GM23338 (cell line): ENCODE results near the gene PSMB10. TPM values are rescaled to one million over a fixed set of nuclear protein-coding genes. Genes with fewer than 3 reads are reported as not detected.

ENCODE experiments used
- ATAC-seq: fragments of 200-7000 bp; cut with Tn5 transposase; 3 replicates; pipeline ENCODE4 v1.9.1; 2020
- DNase-seq: peaks from one replicate; pipeline ENCODE4 v3.0.0-alpha.2; 2015; ENCODE audit warnings: low spot score
- H2AFZ ChIP-seq: fragments of 200-600 bp; sonication (generic); 2 replicates; pipeline ENCODE4 v1.8.0; 2016; ENCODE audit warnings: antibody characterized with exemption, mild to moderate bottlenecking, moderate library complexity
- H3F3A ChIP-seq: fragments of 200-600 bp; sonication (generic); replicated peaks from 2 replicates; pipeline ENCODE4 v1.8.0; 2017; ENCODE audit warnings: antibody characterized with exemption, mixed run types, low read depth
- H3K27ac ChIP-seq: fragments of 200-600 bp; sonication (generic); 2 replicates; pipeline ENCODE4 v1.6.1; 2016; ENCODE audit warnings: low read depth
- H3K27me3 ChIP-seq: fragments of 200-600 bp; sonication (generic); 2 replicates; pipeline ENCODE4 v1.8.0; 2016; ENCODE audit warnings: mild to moderate bottlenecking, mixed run types, moderate library complexity; ENCODE audit not compliant: insufficient read depth
- H3K36me3 ChIP-seq: fragments of 200-600 bp; sonication (generic); 2 replicates; pipeline ENCODE4 v1.8.0; 2016; ENCODE audit warnings: mild to moderate bottlenecking; ENCODE audit not compliant: insufficient read depth
- H3K4me1 ChIP-seq: fragments of 200-600 bp; sonication (generic); 2 replicates; pipeline ENCODE4 v1.8.0; 2016; ENCODE audit warnings: mild to moderate bottlenecking, moderate library complexity; ENCODE audit not compliant: insufficient read depth
- H3K4me2 ChIP-seq: fragments of 200-600 bp; sonication (generic); 2 replicates; pipeline ENCODE4 v1.7.1; 2017; ENCODE audit warnings: mixed run types
- H3K4me3 ChIP-seq: fragments of 200-600 bp; sonication (generic); 2 replicates; pipeline ENCODE4 v1.6.1; 2016; ENCODE audit warnings: mixed run types
- H3K79me2 ChIP-seq: fragments of 200-600 bp; sonication (generic); replicated peaks from 2 replicates; pipeline ENCODE4 v1.8.0; 2017; ENCODE audit warnings: mild to moderate bottlenecking; ENCODE audit not compliant: insufficient read depth
- H3K9me2 ChIP-seq: fragments of 200-600 bp; sonication (generic); 2 replicates; pipeline ENCODE4 v1.8.0; 2017; ENCODE audit not compliant: insufficient read depth
- H4K20me1 ChIP-seq: fragments of 200-600 bp; sonication (generic); replicated peaks from 2 replicates; pipeline ENCODE4 v1.8.0; 2017; ENCODE audit warnings: mild to moderate bottlenecking; ENCODE audit not compliant: insufficient read depth
- H3K27ac Mint-ChIP-seq: 2 replicates; pipeline ENCODE4 v1.8.0; 2020; ENCODE audit warnings: inconsistent platforms, mild to moderate bottlenecking, moderate library complexity, mixed read lengths
- H3K27me3 Mint-ChIP-seq: 3 replicates; pipeline ENCODE4 v1.8.0; 2022; ENCODE audit warnings: low read depth, mild to moderate bottlenecking, moderate library complexity, mixed read lengths, inconsistent platforms; ENCODE audit not compliant: insufficient read depth, poor library complexity
- H3K36me3 Mint-ChIP-seq: 3 replicates; pipeline ENCODE4 v1.8.0; 2021; ENCODE audit warnings: low read depth, mild to moderate bottlenecking, inconsistent platforms, moderate library complexity, mixed read lengths
- H3K4me1 Mint-ChIP-seq: 3 replicates; pipeline ENCODE4 v1.8.0; 2020; ENCODE audit warnings: mild to moderate bottlenecking, inconsistent platforms, mixed read lengths
- H3K4me3 Mint-ChIP-seq: 3 replicates; pipeline ENCODE4 v1.8.0; 2021; ENCODE audit warnings: moderate library complexity, mild to moderate bottlenecking, inconsistent platforms, mixed read lengths
- H3K9me3 Mint-ChIP-seq: 3 replicates; pipeline ENCODE4 v1.8.0; 2020; ENCODE audit warnings: moderate library complexity, mild to moderate bottlenecking, inconsistent platforms, mixed read lengths
- CREB1 ChIP-seq: fragments of 250-450 bp; sonication (Bioruptor Pico); IDR thresholded peaks from 2 replicates; pipeline ENCODE4 v1.5.0; 2020; ENCODE audit warnings: low read depth, mild to moderate bottlenecking, moderate library complexity
- EZH2 ChIP-seq: fragments of 200-600 bp; sonication (generic); IDR thresholded peaks from one replicate; pipeline ENCODE4 v1.8.0; 2017; ENCODE audit warnings: antibody characterized with exemption, mild to moderate bottlenecking, low read depth; ENCODE audit not compliant: unreplicated experiment
- EZH2phosphoT487 ChIP-seq: fragments of 200-600 bp; sonication (generic); IDR thresholded peaks from one replicate; pipeline ENCODE4 v1.8.1; 2018; ENCODE audit warnings: antibody characterized with exemption; ENCODE audit not compliant: unreplicated experiment
- REST ChIP-seq: IDR thresholded peaks from one replicate; pipeline ENCODE4 v1.6.1; 2018; ENCODE audit warnings: antibody characterized with exemption; ENCODE audit not compliant: unreplicated experiment
- ZNF331 ChIP-seq: fragments of 250-450 bp; sonication (Bioruptor Pico); IDR thresholded peaks from 2 replicates; pipeline ENCODE4 v1.5.0; 2020; ENCODE audit warnings: low read depth, mild to moderate bottlenecking, moderate library complexity
- polyA plus RNA-seq: library from polyadenylated mRNA; unstranded; fragments of >200 nt; fragmentation: Nextera tagmentation; extraction: Ambion mirVana; gene quantifications from 2 replicates; pipeline ENCODE4 v1.2.1, GENCODE V29; 2016
- total RNA-seq: library from RNA; depleted of rRNA; stranded (reverse); fragments of >200 nt; shearing (Covaris generic); gene quantifications from 2 replicates; pipeline ENCODE4 v1.2.3, GENCODE V29; 2014
- TF ChIP-seq, protein P1 (sequence below), 2 experiments: fragments of 200-600 bp in 1 of 2; sonication (generic) in 1 of 2; conservative IDR thresholded peaks; 2 replicates each; pipeline versions ENCODE4 v1.5.1 to v1.6.1; 2016 to 2017; ENCODE audit warnings: antibody characterized with exemption in 2 of 2, low read depth in 2 of 2, mild to moderate bottlenecking in 2 of 2, moderate library complexity in 1 of 2

The PSMB10 gene
- total and polyA plus RNA-seq, 2 experiments from 2014 or later: 27.5 to 114 TPM

GRCh38 chr16:67893743-67894399 lies 42.8 kb downstream of the PSMB10 start:
- peak overlapping the region; percentile 81 for H3K4me2 ChIP-seq
- peaks cover 14% of the 10 kb centered on the region for H3K4me1 ChIP-seq
- H3K9me2 ChIP-seq: no peaks in the 10 kb centered on the region
- no peak for TF ChIP-seq REST
- TF ChIP-seq ZNF331 (CRISPR knock-in tag): no peak
- TF ChIP-seq, protein P1, sequence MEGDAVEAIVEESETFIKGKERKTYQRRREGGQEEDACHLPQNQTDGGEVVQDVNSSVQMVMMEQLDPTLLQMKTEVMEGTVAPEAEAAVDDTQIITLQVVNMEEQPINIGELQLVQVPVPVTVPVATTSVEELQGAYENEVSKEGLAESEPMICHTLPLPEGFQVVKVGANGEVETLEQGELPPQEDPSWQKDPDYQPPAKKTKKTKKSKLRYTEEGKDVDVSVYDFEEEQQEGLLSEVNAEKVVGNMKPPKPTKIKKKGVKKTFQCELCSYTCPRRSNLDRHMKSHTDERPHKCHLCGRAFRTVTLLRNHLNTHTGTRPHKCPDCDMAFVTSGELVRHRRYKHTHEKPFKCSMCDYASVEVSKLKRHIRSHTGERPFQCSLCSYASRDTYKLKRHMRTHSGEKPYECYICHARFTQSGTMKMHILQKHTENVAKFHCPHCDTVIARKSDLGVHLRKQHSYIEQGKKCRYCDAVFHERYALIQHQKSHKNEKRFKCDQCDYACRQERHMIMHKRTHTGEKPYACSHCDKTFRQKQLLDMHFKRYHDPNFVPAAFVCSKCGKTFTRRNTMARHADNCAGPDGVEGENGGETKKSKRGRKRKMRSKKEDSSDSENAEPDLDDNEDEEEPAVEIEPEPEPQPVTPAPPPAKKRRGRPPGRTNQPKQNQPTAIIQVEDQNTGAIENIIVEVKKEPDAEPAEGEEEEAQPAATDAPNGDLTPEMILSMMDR (conservative IDR thresholded peaks at IDR 0.05; ENCODE audit: low read depth in 2 of 2): no peak
- TF ChIP-seq EZH2phosphoT487: no peak
- no peak for TF ChIP-seq EZH2
- H3K4me1 Mint-ChIP-seq: peaks cover 9% of the 10 kb centered on the region
- H3K27ac ChIP-seq: peak overlapping the region; percentile 84
- peak; percentile 61 for DNase-seq
- H3K79me2 ChIP-seq: peaks cover 56% of the 10 kb centered on the region
- peak overlapping the region; percentile 98 for H3K27ac Mint-ChIP-seq
- H4K20me1 ChIP-seq: peaks cover 8% of the 10 kb centered on the region
- no peaks in the 10 kb centered on the region; the same call in 2 of the 3 replicates for H3K36me3 Mint-ChIP-seq
- H3K27me3 ChIP-seq: no peaks in the 10 kb centered on the region
- peak overlapping the region; percentile 82 for H3K4me3 ChIP-seq
- H3K36me3 ChIP-seq: no peaks in the 10 kb centered on the region
- H3K27me3 Mint-ChIP-seq: peaks cover 4% of the 10 kb centered on the region
- H3K9me3 Mint-ChIP-seq: no peaks in the 10 kb centered on the region
- peaks cover 8% of the 10 kb centered on the region; the same call in 1 of the 2 replicates for H3F3A ChIP-seq
- H2AFZ ChIP-seq: 0 out of 2 replicates have a peak overlapping the region, but pooled peaks have one; percentile 26
- no peak; the same call in 2 of the 3 replicates for ATAC-seq
- H3K4me3 Mint-ChIP-seq: peak overlapping the region; percentile 97

- DNase-seq (peak; percentile 99), ATAC-seq (peak; percentile 97)
- Histone ChIP-seq H3K4me3 (peak within 1 kb of the TSS; percentile 82), H3K9me2 (no peaks in the 10 kb centered on the region), H4K20me1 (peaks cover 8% of the 10 kb centered on the region), H3K79me2 (peaks cover 48% of the 10 kb centered on the region), H3F3A (peaks cover 8% of the 10 kb centered on the region; the same call in 1 of the 2 replicates), H3K36me3 (no peaks in the 10 kb centered on the region), H2AFZ (0 out of 2 replicates have a peak within 1 kb of the TSS, but pooled peaks have one; percentile 26), H3K4me1 (peaks cover 14% of the 10 kb centered on the region), H3K27ac (peak within 1 kb of the TSS; percentile 84), H3K4me2 (peak within 1 kb of the TSS; percentile 81), H3K27me3 (no peaks in the 10 kb centered on the region)
- no peak for TF ChIP-seq EZH2
- peak; percentile 97 for TF ChIP-seq CREB1 (CRISPR knock-in tag)
- peaks cover 4% of the 10 kb centered on the region for H3K27me3 Mint-ChIP-seq
- peaks cover 9% of the 10 kb centered on the region for H3K4me1 Mint-ChIP-seq
- H3K36me3 Mint-ChIP-seq: no peaks in the 10 kb centered on the region; the same call in 2 of the 3 replicates
- H3K9me3 Mint-ChIP-seq: no peaks in the 10 kb centered on the region
- peak within 1 kb of the TSS; percentile 98 for H3K27ac Mint-ChIP-seq
- peak within 1 kb of the TSS; percentile 97 for H3K4me3 Mint-ChIP-seq
These were observed 43.5 kb downstream of the PSMB10 start, which contains the start of gene PSKH1 for GRCh38 chr16:67892899-67893742. TSS of gene PSKH1 (plus strand) at chr16:67893254. CDS start at chr16:67908750, 15,496 bp downstream.
